HG03066 (cell line): ENCODE measurements around the gene JMJD1C.

ENCODE experiments used
- ATAC-seq: cut with Tn5 transposase; IDR thresholded peaks from one replicate; pipeline ENCODE4 v1.9.1; 2021; ENCODE audit warnings: low read depth; ENCODE audit not compliant: unreplicated experiment

JMJD1C gene

GRCh38 chr10:63266391-63267316 lies 199.1 kb downstream of the JMJD1C start:
- no peak for ATAC-seq

- no peak for ATAC-seq
Observed at GRCh38 chr10:63265683-63266235, 200.0 kb downstream of the JMJD1C start.

DNA sequence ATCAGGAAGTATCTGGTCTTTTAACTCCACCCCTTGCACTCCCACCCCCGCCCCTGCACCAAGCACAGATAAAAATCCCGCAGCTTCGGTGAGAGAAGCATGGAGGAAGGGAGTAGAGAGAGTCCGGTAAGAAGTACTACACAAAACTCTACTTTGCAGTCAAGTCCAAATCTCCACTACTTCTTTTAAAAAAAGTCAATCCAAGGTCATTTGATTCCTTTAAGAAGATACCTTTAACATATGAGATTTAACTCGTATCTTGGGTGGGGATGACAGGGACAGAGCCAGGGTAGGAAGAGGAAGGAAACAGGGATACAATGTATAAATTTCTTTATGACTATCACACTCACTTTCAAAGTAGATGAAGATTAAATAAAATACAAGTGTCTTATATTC lies 200.6 kb downstream of the JMJD1C start:
- ATAC-seq, result no peak

DNA sequence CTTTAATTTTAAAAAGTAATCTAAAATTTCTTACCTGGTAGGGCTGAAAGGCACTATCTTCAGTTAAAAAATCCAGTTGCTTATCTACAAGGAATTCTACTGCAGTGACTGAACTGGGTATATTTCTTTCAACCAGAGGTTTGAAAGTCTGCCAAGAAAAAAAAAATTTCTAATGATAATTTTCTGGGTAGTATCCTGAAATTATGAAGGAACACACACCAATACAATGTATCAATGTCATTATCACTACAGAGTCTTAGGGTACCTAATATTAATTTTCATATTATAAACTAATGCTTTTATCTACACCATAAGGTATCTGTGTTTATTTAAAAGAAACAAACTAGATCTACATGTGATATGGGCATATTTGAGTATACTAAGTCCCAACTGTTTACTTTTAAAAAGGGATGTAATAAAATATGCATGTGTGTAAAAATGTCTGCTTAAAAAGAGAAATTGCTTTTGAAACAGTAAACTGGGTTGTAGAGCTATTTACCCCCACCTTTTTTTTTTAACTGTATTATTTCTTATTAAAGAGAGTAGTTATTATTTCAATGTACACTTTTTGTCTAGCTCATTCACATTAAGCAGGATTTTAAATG lies 201.1 kb downstream of the JMJD1C start:
- ATAC-seq, result no peak

DNA sequence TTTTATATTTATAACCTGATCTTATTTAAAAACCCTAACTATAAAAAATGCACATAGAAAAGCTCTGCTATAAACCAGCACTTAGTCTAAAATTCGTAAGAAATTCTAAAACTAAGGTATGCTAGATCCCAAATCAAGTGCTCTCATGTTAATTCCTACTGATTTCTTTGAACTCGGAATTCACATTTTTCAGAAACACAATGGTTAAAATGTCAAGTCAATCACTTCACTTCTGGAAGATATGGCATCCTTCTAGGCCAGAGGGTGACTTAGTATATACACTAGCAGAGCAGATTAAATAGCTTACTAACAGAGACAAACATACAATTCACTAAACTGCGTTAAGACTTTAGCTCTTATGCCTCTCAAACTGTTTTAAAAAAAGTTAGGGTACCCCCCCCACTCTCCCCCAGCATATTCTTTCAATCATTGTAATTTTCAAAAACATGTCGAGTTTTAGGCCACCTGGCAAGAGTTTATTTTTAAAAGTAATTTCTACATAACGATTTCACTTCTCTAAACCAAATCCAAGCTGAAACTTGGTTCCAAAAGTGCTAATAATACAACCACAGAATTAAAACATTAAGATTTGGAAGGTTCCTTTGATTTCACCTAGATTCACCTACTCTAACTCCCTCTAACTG lies 203.2 kb downstream of the JMJD1C start:
- no peak for ATAC-seq

DNA sequence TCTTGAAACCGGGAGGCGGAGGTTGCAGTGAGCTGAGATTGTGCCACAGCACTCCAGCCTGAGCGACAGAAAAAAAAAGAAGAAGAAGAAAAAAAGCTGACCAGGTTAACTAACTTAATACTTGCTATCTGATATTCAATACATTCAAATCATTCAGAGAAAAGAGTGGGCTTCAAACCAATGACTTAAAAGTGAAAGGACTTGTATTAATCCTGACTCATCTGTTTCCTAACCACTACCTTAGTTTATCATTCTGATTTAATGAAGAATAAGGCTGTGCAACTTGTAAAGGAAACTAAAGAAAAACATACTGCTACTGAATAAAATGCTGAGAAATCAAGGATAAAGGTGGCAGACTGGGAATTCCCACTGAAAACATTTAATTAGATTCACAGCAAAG lies 204.3 kb downstream of the JMJD1C start:
- no peak for ATAC-seq

GRCh38 chr10:63260860-63261251 lies 204.9 kb downstream of the JMJD1C start:
- ATAC-seq, result no peak

DNA sequence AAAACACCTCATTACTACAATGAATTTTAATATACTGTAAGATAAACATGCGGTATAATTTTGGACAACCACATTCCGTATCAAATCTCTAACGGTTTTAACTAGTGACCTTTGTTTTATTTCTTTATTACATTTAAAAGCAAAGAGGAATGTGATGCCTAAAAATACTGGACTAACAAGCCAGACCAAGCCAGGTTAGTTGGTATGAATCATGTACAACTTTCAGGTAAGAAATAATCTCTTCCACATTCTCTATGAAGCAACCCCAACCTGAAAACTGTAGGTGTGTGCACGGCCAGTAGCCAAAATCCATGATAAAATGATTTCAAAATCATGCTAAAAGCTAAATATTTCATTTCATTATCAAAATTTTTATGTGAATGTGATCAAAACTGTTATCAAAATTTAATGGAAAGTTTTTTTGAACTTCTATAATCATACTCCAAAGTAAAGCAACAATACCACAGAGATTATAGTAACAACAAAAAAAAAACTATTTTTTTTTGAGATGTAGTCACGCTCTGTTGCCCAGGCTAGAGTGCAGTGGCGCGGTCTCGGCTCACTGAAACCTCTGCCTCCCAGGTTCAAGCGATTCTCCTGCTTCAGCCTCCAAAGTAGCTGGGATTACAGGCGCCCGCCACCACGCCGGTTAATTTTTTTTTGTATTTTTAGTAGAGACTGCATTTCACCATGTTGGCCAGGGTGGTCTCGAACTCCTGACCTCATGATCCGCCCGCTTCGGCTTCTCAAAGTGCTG lies 205.5 kb downstream of the JMJD1C start:
- ATAC-seq, result no peak

DNA sequence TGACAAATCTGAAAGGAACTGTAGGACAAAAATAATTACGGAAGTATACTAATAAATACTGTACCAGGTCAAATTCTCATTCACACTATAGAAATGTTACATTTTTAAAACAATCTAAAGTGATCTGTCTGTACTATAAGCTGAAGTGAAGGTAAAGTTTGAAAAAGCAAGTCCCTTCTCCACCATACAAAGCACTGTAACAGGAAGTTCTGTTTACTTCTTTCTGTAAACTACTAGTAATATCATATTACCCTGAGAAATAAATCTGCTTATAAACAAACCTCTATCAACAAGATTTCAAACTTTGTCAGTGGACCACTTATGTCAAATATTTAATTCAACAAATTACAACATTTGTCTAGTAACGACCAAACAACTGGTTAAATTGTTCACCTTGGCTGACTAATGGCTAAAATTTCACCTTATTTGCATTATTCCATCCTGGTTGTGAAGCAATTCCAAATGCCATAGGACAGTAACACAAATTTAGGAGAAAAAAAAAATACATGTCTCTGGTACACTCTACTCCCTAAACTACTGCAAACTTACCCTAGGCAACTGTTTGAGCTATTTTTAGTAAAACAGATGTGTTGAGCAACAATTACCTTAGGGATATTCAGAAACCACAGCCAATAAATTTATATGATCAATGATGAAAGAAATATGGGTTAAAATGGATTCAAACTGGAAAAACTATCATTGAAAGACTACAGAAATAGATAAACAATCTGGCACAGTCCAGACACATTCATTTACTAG lies 206.7 kb downstream of the JMJD1C start:
- ATAC-seq, result no peak

GRCh38 chr10:63257778-63258177 lies 208.0 kb downstream of the JMJD1C start:
- no peak for ATAC-seq

DNA sequence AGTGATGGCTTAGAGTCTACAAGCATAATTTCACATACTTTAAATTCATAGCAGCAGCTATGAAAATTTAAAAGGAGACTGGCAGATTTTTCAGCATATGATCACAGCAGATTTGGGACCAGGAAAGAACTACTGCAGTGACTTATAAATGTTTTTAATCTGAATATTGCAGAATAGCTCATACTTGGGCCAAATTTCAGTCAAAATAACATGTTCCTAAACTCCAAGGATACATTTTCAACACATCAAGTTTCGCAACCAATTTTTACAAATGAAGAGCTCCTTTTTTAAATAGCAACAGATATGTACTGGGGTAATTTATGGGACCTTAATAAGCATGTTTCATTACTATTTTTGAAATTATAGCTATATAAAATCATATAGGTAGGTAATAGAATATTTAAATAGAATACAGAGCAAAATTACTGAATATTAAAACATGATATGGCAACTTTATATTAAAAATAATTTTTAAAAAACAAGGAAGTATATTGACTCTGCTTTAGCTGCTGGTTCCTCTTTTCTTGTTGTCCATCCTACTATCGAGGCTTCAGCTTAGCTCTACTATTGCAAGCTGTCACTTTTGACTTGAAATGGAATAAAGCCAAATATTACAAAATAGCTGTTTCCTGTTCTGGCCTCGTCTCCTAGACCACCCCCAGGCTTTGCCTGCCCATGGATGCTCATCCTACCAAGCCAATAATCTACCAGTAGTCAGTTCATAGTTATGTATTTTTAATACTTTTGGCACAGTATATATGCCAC lies 209.6 kb downstream of the JMJD1C start:
- no peak for ATAC-seq

DNA sequence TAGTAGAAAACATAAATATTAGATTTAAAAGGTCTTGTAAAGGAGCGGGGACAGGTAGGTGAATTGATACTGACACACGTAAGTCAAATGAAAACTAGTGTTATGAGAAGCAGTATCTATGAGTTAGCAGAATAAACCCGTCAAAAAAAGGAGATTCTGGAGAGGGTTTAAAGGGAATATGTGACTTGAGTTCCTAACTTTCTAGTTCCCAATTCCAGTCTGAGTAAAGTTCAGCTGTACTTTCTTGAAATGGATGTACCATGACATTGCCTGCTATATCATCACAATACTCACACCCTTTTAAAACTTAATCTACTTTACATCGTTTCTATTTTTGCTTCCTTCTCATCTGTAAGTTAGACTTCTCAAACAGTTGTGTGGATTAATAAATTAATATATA lies 210.5 kb downstream of the JMJD1C start:
- no peak for ATAC-seq

GRCh38 chr10:63253040-63253439 lies 212.7 kb downstream of the JMJD1C start:
- no peak for ATAC-seq

GRCh38 chr10:63252095-63252762 lies 213.5 kb downstream of the JMJD1C start:
- no peak for ATAC-seq

GRCh38 chr10:63250032-63250431 lies 215.7 kb downstream of the JMJD1C start:
- ATAC-seq, result no peak

DNA sequence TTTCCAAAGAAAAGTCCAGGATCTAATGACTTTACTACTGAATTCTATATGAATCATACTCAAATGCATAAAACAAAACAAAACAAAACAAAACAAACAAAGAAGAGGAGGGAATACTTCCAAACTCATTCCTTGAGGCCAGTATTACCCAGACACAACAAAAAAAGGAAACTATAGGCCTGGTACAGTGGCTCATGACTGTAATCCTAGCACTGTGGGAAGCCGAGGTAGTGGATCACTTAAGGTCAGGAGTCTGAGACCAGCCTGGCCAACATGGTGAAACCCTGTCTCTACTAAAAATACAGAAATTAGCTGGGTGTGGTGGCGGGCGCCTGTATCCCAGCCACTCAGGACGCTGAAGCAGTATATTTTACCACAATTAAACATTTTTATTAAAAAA lies 218.0 kb downstream of the JMJD1C start:
- ATAC-seq, result no peak

DNA sequence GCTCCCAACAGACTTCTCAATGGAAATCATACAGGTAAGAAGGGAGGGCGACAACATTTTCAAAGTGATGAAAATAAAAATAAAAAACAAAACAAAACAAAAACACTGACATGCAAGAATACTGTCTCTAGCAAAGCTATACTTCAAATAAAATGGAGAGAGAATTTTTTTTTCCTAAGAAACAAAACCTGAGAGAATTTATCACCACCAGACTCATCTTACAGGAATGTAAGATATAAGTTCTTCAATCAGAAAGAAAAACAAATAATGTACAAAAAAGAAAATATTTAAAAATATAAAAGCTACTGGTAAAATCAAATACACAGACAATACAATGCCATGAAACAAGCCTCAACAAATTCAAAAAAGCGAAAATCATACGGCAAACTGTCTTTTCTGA lies 219.4 kb downstream of the JMJD1C start:
- ATAC-seq, result no peak

DNA sequence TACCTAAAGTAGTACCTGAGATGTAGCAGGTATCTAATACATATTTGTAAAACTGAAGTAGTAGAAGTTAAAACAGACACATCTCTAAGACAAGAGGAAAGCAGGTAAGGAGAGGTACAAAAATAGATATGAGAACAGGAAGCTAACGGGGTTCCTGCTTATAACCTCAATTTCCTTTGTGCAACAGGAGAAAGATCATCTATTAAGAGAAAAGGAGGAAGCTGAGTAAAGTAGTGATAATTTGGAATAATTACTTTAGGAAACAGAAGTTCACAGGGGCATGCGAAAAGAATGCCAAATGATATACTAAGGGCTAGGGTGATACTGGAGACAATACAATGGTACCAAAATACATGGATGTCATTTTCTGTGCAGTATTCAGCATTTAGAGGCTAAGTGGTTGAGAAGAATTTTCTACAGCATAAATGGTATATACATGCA lies 223.9 kb downstream of the JMJD1C start:
- ATAC-seq, result no peak

DNA sequence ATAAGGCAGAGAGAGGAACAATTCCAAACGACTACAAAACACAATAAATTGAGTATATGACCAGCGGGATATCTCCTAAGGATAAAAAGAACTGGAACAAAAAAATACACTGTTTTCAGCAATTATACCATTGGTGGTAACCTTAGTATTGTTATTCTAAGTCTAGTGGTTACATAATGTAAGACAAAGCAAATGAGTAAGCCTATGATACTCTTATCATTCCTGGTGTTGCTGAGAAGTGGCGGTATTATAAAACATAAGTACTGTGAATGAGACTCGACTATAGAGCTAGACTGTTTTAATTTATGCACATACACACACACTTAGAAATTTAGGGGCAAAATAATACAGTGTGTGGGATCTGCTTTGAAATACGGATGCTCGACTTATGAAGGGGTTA lies 225.0 kb downstream of the JMJD1C start:
- ATAC-seq, result no peak
